Fibroblast of pulmonary artery (primary cell): Measurements from ENCODE around the gene NHERF2.

ENCODE experiments used
- DNase-seq: peaks from one replicate; pipeline ENCODE4 v3.0.0-alpha.2; 2010; ENCODE audit warnings: low read depth
- H3K4me3 ChIP-seq: replicated peaks from 2 replicates; pipeline ENCODE4 v1.5.1; 2011; ENCODE audit warnings: low read depth, mild to moderate bottlenecking, control low read depth, low read length, moderate library complexity
- CTCF ChIP-seq: IDR thresholded peaks from 2 replicates; pipeline ENCODE4 v1.5.1; 2011; ENCODE audit warnings: mild to moderate bottlenecking, control low read depth, low read length, inconsistent platforms; ENCODE audit errors: missing control alignments

NHERF2 gene

GRCh38 chr16:2024032-2024420 is 2.7 kb upstream of the NHERF2 start:
- DNase-seq, result no peak
- no peak overlapping the region for H3K4me3 ChIP-seq
- TF ChIP-seq CTCF, result no peak

- no peak for TF ChIP-seq CTCF
- DNase-seq, result no peak
- H3K4me3 ChIP-seq, result no peak overlapping the region
Observed at GRCh38 chr16:2025251-2025650, 1.5 kb upstream of the NHERF2 start.

- no peak for TF ChIP-seq CTCF
- peak overlapping the region; percentile 38 for H3K4me3 ChIP-seq
- DNase-seq, result no peak
Observed at GRCh38 chr16:2025878-2026460, 733 bp upstream of the NHERF2 start.

- TF ChIP-seq CTCF, result no peak
- H3K4me3 ChIP-seq, result peak overlapping the region; percentile 55
- DNase-seq, result peak; percentile 38
Observed at GRCh38 chr16:2027024-2028010, 615 bp downstream of the NHERF2 start.

- TF ChIP-seq CTCF, result no peak
- peak overlapping the region; percentile 55 for H3K4me3 ChIP-seq
- no peak for DNase-seq
Observed at GRCh38 chr16:2028146-2028545, 1.4 kb downstream of the NHERF2 start.

- no peak for TF ChIP-seq CTCF
- H3K4me3 ChIP-seq, result no peak overlapping the region
- no peak for DNase-seq
Observed at GRCh38 chr16:2028620-2029220, 2.0 kb downstream of the NHERF2 start.
